Naive B cell (primary cell): ENCODE results near the gene OR4D1. TPM values are rescaled to one million over a fixed set of nuclear protein-coding genes. Genes with fewer than 3 reads are reported as not detected.

Source experiments
- polyA plus RNA-seq, 6 donors: library from polyadenylated mRNA; unstranded; fragments of 300-500 nt; fragmentation: Illumina TruSeq; gene quantifications; one replicate each; pipeline ENCODE4 v1.2.3, GENCODE V29; 2021; ENCODE audit warnings: low read depth in 6 of 6

The OR4D1 gene
- polyA plus RNA-seq, 6 donors from 2014 or later = 0.07 TPM; not detected in 5

Other genes starting within 250 kb of the OR4D1 start
- gene CUEDC1, start 193.0 kb upstream of the OR4D1 start, polyA plus RNA-seq = not detected
- gene VEZF1, start 160.1 kb upstream of the OR4D1 start, polyA plus RNA-seq = 10 to 100 TPM; 39.6 to 58.2 (median 50.6) TPM
- 10 to 100 TPM; 29.1 to 57.3 (median 41.8) TPM for gene SRSF1, start 141.1 kb upstream of the OR4D1 start, polyA plus RNA-seq
- 1 to 10 TPM in 1 of 6 donors, under 1 TPM in 5; 0.26 to 1.2 (median 0.82) TPM for gene DYNLL2, start 65.0 kb upstream of the OR4D1 start, polyA plus RNA-seq
- not detected for gene OR4D2, start 18.6 kb downstream of the OR4D1 start, polyA plus RNA-seq
- not detected for gene EPX, start 44.3 kb downstream of the OR4D1 start, polyA plus RNA-seq
- gene MKS1, start 70.9 kb downstream of the OR4D1 start, polyA plus RNA-seq = 1 to 10 TPM; 2.1 to 7.0 (median 3.7) TPM
- not detected for gene LPO, start 90.2 kb downstream of the OR4D1 start, polyA plus RNA-seq
- under 1 TPM in 2 of 6 donors, not detected in 4; 0.12 to 0.29 TPM for gene MPO, start 132.6 kb downstream of the OR4D1 start, polyA plus RNA-seq
- gene TSPOAP1, start 180.4 kb downstream of the OR4D1 start, polyA plus RNA-seq = under 1 TPM in 4 of 6 donors, not detected in 2; 0.03 to 0.58 (median 0.38) TPM
- gene SUPT4H1, start 203.8 kb downstream of the OR4D1 start, polyA plus RNA-seq = 100 to 1,000 TPM in 4 of 6 donors, 10 to 100 TPM in 2; 77.4 to 128 (median 110) TPM